WTC11 (cell line): ENCODE data around the gene SETDB1. TPM values are rescaled to one million over a fixed set of nuclear protein-coding genes. Genes with fewer than 3 reads are reported as not detected.

Source experiments
- ATAC-seq: fragments of 200-7000 bp; cut with Tn5 transposase; 2 replicates; pipeline ENCODE4 v1.10.0; 2021; ENCODE audit warnings: mild to moderate bottlenecking, moderate library complexity
- CTCF ChIA-PET: fragments of 300-600 bp; sonication (Branson Sonifier 250); formaldehyde crosslinking; loops from one replicate; lab custom pipeline; 2021; ENCODE audit warnings: antibody characterized with exemption; lab: Charles Lee
- POLR2A ChIA-PET: fragments of 350-600 bp; sonication (Branson Sonifier 250); formaldehyde crosslinking; loops from one replicate; lab custom pipeline; 2021; ENCODE audit warnings: antibody characterized with exemption; lab: Charles Lee
- DNase-seq: peaks from one replicate; pipeline ENCODE4 v3.0.0; 2021; ENCODE audit warnings: low spot score
- H3K27ac Mint-ChIP-seq: 2 replicates; pipeline ENCODE4 v1.8.0; 2021; ENCODE audit warnings: mixed read lengths
- H3K27me3 Mint-ChIP-seq: 2 replicates; pipeline ENCODE4 v1.8.0; 2021; ENCODE audit warnings: low read depth, mild to moderate bottlenecking, moderate library complexity, mixed read lengths
- H3K36me3 Mint-ChIP-seq: 2 replicates; pipeline ENCODE4 v1.8.0; 2021; ENCODE audit warnings: mixed read lengths
- H3K4me1 Mint-ChIP-seq: 2 replicates; pipeline ENCODE4 v1.8.0; 2022; ENCODE audit warnings: mixed read lengths
- H3K4me3 Mint-ChIP-seq: 2 replicates; pipeline ENCODE4 v1.8.0; 2021; ENCODE audit warnings: mild to moderate bottlenecking, moderate library complexity, mixed read lengths
- H3K9me3 Mint-ChIP-seq: 2 replicates; pipeline ENCODE4 v1.8.0; 2021; ENCODE audit warnings: mixed read lengths
- ATF1 ChIP-seq: sonication (generic); formaldehyde crosslinking; IDR thresholded peaks from 2 replicates; pipeline ENCODE4 v1.8.1; 2023; ENCODE audit warnings: mild to moderate bottlenecking, moderate library complexity, missing genetic modification reagents
- GRHL2 ChIP-seq: fragments of 250-450 bp; sonication (Bioruptor Pico); IDR thresholded peaks from 2 replicates; pipeline ENCODE4 v1.8.0; 2022; ENCODE audit warnings: mild to moderate bottlenecking, moderate library complexity; ENCODE audit not compliant: insufficient replicate concordance, severe bottlenecking
- GTF2I ChIP-seq: fragments of 250-450 bp; sonication (Bioruptor Pico); conservative IDR thresholded peaks from 2 replicates; pipeline ENCODE4 v1.4.0; 2021; ENCODE audit warnings: mild to moderate bottlenecking
- HMGA2 ChIP-seq: fragments of 250-450 bp; sonication (Bioruptor Pico); IDR thresholded peaks from 2 replicates; pipeline ENCODE4 v1.4.0; 2021; ENCODE audit warnings: mild to moderate bottlenecking, moderate library complexity
- KAT7 ChIP-seq: sonication (generic); formaldehyde crosslinking; IDR thresholded peaks from 2 replicates; pipeline ENCODE4 v1.8.1; 2023; ENCODE audit warnings: missing genetic modification reagents, mild to moderate bottlenecking, borderline replicate concordance
- MXD4 ChIP-seq: fragments of 250-450 bp; sonication (Bioruptor Pico); IDR thresholded peaks from 2 replicates; pipeline ENCODE4 v1.8.0; 2021; ENCODE audit warnings: mild to moderate bottlenecking, moderate library complexity, borderline replicate concordance
- MYBL2 ChIP-seq: sonication (generic); formaldehyde crosslinking; IDR thresholded peaks from 2 replicates; pipeline ENCODE4 v1.8.1; 2023; ENCODE audit warnings: mild to moderate bottlenecking, moderate library complexity, missing genetic modification reagents
- NR1H2 ChIP-seq: sonication (generic); formaldehyde crosslinking; IDR thresholded peaks from 2 replicates; pipeline ENCODE4 v1.9.0; 2021; ENCODE audit warnings: mild to moderate bottlenecking, moderate library complexity, missing genetic modification reagents
- PRRX2 ChIP-seq: fragments of 250-450 bp; sonication (Bioruptor Pico); IDR thresholded peaks from 2 replicates; pipeline ENCODE4 v1.8.0; 2021; ENCODE audit warnings: mild to moderate bottlenecking
- RELA ChIP-seq: sonication (generic); formaldehyde crosslinking; IDR thresholded peaks from 2 replicates; pipeline ENCODE4 v1.8.1; 2022; ENCODE audit warnings: missing genetic modification reagents, mild to moderate bottlenecking, borderline replicate concordance
- SOX15 ChIP-seq: fragments of 250-450 bp; sonication (Bioruptor Pico); IDR thresholded peaks from 2 replicates; pipeline ENCODE4 v1.9.0; 2021; ENCODE audit warnings: mild to moderate bottlenecking
- ZNF121 ChIP-seq: sonication (generic); formaldehyde crosslinking; IDR thresholded peaks from 2 replicates; pipeline ENCODE4 v1.8.0; 2023; ENCODE audit warnings: missing genetic modification reagents
- ZNF232 ChIP-seq: sonication (generic); formaldehyde crosslinking; IDR thresholded peaks from 2 replicates; pipeline ENCODE4 v1.8.0; 2022; ENCODE audit warnings: mild to moderate bottlenecking, missing genetic modification reagents
- ZNF416 ChIP-seq: fragments of 250-450 bp; sonication (Bioruptor Pico); IDR thresholded peaks from 2 replicates; pipeline ENCODE4 v1.9.0; 2021; ENCODE audit warnings: mild to moderate bottlenecking, inconsistent platforms
- ZNF423 ChIP-seq: fragments of 250-450 bp; sonication (Bioruptor Pico); IDR thresholded peaks from 2 replicates; pipeline ENCODE4 v2.1.2; 2022; ENCODE audit warnings: mild to moderate bottlenecking, moderate library complexity
- total RNA-seq: library from RNA; stranded (reverse); gene quantifications from 3 replicates; pipeline ENCODE4 v1.2.3, GENCODE V29; 2021
- TF ChIP-seq, protein P1 (sequence below): sonication (generic); formaldehyde crosslinking; IDR thresholded peaks from 2 replicates; pipeline ENCODE4 v1.8.1; 2023; ENCODE audit warnings: mild to moderate bottlenecking, moderate library complexity, missing genetic modification reagents
- TF ChIP-seq, protein P2 (sequence below): sonication (generic); formaldehyde crosslinking; IDR thresholded peaks from 2 replicates; pipeline ENCODE4 v1.8.0; 2022; ENCODE audit warnings: mild to moderate bottlenecking, missing genetic modification reagents
- TF ChIP-seq, protein P3 (sequence below): sonication (generic); formaldehyde crosslinking; IDR thresholded peaks from 2 replicates; pipeline ENCODE4 v1.8.0; 2022; ENCODE audit warnings: mild to moderate bottlenecking, missing genetic modification reagents
- TF ChIP-seq, protein P4 (sequence below): sonication (generic); formaldehyde crosslinking; IDR thresholded peaks from 2 replicates; pipeline ENCODE4 v1.8.0; 2022; ENCODE audit warnings: missing genetic modification reagents
- TF ChIP-seq, protein P5 (sequence below): fragments of 200-600 bp; IDR thresholded peaks from 2 replicates; pipeline ENCODE4 v1.8.0; 2022; ENCODE audit warnings: antibody characterized with exemption
- TF ChIP-seq, protein P6 (sequence below): sonication (generic); formaldehyde crosslinking; IDR thresholded peaks from 2 replicates; pipeline ENCODE4 v1.8.1; 2023; ENCODE audit warnings: mild to moderate bottlenecking, missing genetic modification reagents, borderline replicate concordance
- TF ChIP-seq, protein P7 (sequence below): sonication (generic); formaldehyde crosslinking; IDR thresholded peaks from 2 replicates; pipeline ENCODE4 v1.8.1; 2022; ENCODE audit warnings: low read depth, missing genetic modification reagents, borderline replicate concordance

SETDB1 gene
- total RNA-seq, 1 experiment from 2014 or later: 53.1 TPM

DNA sequence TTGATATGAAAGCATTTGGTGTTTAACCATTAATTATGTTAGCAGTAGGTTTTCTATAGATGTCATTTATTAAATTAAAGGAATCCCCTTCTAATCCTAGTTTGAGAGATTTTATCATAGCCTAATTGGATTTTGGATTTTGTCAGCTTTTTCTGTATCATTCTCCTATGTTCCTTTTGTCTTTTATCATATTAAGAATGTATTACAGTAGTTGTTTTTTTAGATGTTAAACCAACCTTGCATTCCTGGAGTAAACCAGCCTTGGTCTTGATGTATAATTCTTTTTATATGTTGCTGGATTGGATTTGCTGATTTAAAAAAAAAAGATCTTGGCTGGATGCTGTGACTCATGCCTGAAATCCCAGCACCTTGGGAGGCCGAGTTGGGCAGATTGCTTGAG lies 5.6 kb downstream of the SETDB1 start:
- Mint-ChIP-seq H3K36me3 (peaks cover 73% of the 10 kb centered on the region), H3K4me3 (no peak overlapping the region), H3K27me3 (no peaks in the 10 kb centered on the region), H3K9me3 (peaks cover 11% of the 10 kb centered on the region), H3K27ac (no peak overlapping the region), H3K4me1 (no peaks in the 10 kb centered on the region)
- DNase-seq (no peak), ATAC-seq (no peak)
- ChIA-PET POLR2A (no interaction called here), CTCF (interaction anchor here (0.7 kb wide), 2 partner anchors 168 to 690 kb away, joined by 4 read pairs; no protein-coding TSS in a partner anchor)
- TF ChIP-seq KAT7: no peak
- no peak for TF ChIP-seq RELA (CRISPR knock-in tag)
- no peak for TF ChIP-seq ZNF423 (CRISPR knock-in tag)
- TF ChIP-seq, protein P1, sequence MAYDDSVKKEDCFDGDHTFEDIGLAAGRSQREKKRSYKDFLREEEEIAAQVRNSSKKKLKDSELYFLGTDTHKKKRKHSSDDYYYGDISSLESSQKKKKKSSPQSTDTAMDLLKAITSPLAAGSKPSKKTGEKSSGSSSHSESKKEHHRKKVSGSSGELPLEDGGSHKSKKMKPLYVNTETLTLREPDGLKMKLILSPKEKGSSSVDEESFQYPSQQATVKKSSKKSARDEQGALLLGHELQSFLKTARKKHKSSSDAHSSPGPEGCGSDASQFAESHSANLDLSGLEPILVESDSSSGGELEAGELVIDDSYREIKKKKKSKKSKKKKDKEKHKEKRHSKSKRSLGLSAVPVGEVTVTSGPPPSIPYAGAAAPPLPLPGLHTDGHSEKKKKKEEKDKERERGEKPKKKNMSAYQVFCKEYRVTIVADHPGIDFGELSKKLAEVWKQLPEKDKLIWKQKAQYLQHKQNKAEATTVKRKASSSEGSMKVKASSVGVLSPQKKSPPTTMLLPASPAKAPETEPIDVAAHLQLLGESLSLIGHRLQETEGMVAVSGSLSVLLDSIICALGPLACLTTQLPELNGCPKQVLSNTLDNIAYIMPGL (CRISPR knock-in tag): no peak
- no peak for TF ChIP-seq MXD4 (CRISPR knock-in tag)
- TF ChIP-seq ATF1: no peak
- no peak for TF ChIP-seq GRHL2 (CRISPR knock-in tag)
- TF ChIP-seq GTF2I (CRISPR knock-in tag): no peak
- no peak for TF ChIP-seq PRRX2 (CRISPR knock-in tag)
- no peak for TF ChIP-seq ZNF416 (CRISPR knock-in tag)
- TF ChIP-seq MYBL2 (CRISPR knock-in tag): no peak
- no peak for TF ChIP-seq NR1H2 (CRISPR knock-in tag)
- no peak for TF ChIP-seq HMGA2 (CRISPR knock-in tag)
- TF ChIP-seq, protein P2, sequence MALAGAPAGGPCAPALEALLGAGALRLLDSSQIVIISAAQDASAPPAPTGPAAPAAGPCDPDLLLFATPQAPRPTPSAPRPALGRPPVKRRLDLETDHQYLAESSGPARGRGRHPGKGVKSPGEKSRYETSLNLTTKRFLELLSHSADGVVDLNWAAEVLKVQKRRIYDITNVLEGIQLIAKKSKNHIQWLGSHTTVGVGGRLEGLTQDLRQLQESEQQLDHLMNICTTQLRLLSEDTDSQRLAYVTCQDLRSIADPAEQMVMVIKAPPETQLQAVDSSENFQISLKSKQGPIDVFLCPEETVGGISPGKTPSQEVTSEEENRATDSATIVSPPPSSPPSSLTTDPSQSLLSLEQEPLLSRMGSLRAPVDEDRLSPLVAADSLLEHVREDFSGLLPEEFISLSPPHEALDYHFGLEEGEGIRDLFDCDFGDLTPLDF (CRISPR knock-in tag): no peak
- TF ChIP-seq, protein P3, sequence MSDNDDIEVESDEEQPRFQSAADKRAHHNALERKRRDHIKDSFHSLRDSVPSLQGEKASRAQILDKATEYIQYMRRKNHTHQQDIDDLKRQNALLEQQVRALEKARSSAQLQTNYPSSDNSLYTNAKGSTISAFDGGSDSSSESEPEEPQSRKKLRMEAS: no peak

DNA sequence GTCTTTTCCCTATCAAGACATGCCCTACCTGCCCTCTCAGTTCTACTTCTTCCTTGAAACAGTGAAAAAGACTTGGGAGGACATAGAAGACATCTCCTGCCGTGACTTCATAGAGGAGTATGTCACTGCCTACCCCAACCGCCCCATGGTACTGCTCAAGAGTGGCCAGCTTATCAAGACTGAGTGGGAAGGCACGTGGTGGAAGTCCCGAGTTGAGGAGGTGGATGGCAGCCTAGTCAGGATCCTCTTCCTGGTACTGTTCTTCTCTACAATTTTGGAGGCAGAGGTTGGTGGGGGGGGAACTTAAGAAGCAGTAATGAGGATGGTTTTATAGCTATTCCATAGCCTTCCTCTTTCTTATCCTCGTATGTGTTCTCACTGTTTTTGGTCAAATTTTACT lies 18.7 kb downstream of the SETDB1 start:
- Mint-ChIP-seq H3K4me1 (no peaks in the 10 kb centered on the region), H3K27ac (no peak overlapping the region), H3K9me3 (no peaks in the 10 kb centered on the region), H3K27me3 (no peaks in the 10 kb centered on the region), H3K4me3 (no peak overlapping the region), H3K36me3 (peaks cover 75% of the 10 kb centered on the region)
- ChIA-PET POLR2A (no interaction called here), CTCF (no interaction called here)
- no peak for DNase-seq
- ATAC-seq: no peak
- TF ChIP-seq ZNF121 (CRISPR knock-in tag): no peak
- TF ChIP-seq ZNF232 (CRISPR knock-in tag): no peak
- TF ChIP-seq, protein P4, sequence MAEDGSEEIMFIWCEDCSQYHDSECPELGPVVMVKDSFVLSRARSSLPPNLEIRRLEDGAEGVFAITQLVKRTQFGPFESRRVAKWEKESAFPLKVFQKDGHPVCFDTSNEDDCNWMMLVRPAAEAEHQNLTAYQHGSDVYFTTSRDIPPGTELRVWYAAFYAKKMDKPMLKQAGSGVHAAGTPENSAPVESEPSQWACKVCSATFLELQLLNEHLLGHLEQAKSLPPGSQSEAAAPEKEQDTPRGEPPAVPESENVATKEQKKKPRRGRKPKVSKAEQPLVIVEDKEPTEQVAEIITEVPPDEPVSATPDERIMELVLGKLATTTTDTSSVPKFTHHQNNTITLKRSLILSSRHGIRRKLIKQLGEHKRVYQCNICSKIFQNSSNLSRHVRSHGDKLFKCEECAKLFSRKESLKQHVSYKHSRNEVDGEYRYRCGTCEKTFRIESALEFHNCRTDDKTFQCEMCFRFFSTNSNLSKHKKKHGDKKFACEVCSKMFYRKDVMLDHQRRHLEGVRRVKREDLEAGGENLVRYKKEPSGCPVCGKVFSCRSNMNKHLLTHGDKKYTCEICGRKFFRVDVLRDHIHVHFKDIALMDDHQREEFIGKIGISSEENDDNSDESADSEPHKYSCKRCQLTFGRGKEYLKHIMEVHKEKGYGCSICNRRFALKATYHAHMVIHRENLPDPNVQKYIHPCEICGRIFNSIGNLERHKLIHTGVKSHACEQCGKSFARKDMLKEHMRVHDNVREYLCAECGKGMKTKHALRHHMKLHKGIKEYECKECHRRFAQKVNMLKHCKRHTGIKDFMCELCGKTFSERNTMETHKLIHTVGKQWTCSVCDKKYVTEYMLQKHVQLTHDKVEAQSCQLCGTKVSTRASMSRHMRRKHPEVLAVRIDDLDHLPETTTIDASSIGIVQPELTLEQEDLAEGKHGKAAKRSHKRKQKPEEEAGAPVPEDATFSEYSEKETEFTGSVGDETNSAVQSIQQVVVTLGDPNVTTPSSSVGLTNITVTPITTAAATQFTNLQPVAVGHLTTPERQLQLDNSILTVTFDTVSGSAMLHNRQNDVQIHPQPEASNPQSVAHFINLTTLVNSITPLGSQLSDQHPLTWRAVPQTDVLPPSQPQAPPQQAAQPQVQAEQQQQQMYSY (CRISPR knock-in tag): no peak
- TF ChIP-seq, protein P5, sequence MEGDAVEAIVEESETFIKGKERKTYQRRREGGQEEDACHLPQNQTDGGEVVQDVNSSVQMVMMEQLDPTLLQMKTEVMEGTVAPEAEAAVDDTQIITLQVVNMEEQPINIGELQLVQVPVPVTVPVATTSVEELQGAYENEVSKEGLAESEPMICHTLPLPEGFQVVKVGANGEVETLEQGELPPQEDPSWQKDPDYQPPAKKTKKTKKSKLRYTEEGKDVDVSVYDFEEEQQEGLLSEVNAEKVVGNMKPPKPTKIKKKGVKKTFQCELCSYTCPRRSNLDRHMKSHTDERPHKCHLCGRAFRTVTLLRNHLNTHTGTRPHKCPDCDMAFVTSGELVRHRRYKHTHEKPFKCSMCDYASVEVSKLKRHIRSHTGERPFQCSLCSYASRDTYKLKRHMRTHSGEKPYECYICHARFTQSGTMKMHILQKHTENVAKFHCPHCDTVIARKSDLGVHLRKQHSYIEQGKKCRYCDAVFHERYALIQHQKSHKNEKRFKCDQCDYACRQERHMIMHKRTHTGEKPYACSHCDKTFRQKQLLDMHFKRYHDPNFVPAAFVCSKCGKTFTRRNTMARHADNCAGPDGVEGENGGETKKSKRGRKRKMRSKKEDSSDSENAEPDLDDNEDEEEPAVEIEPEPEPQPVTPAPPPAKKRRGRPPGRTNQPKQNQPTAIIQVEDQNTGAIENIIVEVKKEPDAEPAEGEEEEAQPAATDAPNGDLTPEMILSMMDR: no peak
- no peak for TF ChIP-seq SOX15 (CRISPR knock-in tag)
- TF ChIP-seq, protein P6, sequence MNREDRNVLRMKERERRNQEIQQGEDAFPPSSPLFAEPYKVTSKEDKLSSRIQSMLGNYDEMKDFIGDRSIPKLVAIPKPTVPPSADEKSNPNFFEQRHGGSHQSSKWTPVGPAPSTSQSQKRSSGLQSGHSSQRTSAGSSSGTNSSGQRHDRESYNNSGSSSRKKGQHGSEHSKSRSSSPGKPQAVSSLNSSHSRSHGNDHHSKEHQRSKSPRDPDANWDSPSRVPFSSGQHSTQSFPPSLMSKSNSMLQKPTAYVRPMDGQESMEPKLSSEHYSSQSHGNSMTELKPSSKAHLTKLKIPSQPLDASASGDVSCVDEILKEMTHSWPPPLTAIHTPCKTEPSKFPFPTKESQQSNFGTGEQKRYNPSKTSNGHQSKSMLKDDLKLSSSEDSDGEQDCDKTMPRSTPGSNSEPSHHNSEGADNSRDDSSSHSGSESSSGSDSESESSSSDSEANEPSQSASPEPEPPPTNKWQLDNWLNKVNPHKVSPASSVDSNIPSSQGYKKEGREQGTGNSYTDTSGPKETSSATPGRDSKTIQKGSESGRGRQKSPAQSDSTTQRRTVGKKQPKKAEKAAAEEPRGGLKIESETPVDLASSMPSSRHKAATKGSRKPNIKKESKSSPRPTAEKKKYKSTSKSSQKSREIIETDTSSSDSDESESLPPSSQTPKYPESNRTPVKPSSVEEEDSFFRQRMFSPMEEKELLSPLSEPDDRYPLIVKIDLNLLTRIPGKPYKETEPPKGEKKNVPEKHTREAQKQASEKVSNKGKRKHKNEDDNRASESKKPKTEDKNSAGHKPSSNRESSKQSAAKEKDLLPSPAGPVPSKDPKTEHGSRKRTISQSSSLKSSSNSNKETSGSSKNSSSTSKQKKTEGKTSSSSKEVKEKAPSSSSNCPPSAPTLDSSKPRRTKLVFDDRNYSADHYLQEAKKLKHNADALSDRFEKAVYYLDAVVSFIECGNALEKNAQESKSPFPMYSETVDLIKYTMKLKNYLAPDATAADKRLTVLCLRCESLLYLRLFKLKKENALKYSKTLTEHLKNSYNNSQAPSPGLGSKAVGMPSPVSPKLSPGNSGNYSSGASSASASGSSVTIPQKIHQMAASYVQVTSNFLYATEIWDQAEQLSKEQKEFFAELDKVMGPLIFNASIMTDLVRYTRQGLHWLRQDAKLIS: no peak
- TF ChIP-seq, protein P7, sequence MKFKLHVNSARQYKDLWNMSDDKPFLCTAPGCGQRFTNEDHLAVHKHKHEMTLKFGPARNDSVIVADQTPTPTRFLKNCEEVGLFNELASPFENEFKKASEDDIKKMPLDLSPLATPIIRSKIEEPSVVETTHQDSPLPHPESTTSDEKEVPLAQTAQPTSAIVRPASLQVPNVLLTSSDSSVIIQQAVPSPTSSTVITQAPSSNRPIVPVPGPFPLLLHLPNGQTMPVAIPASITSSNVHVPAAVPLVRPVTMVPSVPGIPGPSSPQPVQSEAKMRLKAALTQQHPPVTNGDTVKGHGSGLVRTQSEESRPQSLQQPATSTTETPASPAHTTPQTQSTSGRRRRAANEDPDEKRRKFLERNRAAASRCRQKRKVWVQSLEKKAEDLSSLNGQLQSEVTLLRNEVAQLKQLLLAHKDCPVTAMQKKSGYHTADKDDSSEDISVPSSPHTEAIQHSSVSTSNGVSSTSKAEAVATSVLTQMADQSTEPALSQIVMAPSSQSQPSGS: no peak
